Tibial nerve (tissue), 4 donors: ENCODE measurements around the gene MUC13. TPM values are rescaled to one million over a fixed set of nuclear protein-coding genes. Genes with fewer than 3 reads are reported as not detected.

Experiments
- DNase-seq, 2 donors: peaks; one replicate each; pipeline ENCODE4 v3.0.0-alpha.2; 2019; ENCODE audit warnings: low spot score in 2 of 2
- H3K27ac ChIP-seq, 4 donors: fragments of 200-600 bp; sonication (generic) in 3 of 4; one replicate each; pipeline ENCODE4 v1.5.1; 2017 to 2019; ENCODE audit warnings: mild to moderate bottlenecking in 1 of 4
- H3K27me3 ChIP-seq, 2 donors: fragments of 200-600 bp; sonication (generic) in 1 of 2; one replicate each; pipeline versions ENCODE4 v1.5.1 to v1.6.0; 2017 to 2019
- H3K36me3 ChIP-seq, 3 donors: fragments of 200-600 bp; sonication (generic); one replicate each; pipeline ENCODE4 v1.5.1; 2018 to 2019
- H3K4me1 ChIP-seq, 4 donors: fragments of 200-600 bp; sonication (generic) in 3 of 4; one replicate each; pipeline ENCODE4 v1.5.1; 2017 to 2019
- H3K4me3 ChIP-seq, 4 donors: fragments of 200-600 bp; sonication (generic) in 3 of 4; one replicate each; pipeline ENCODE4 v1.5.1; 2017 to 2019; ENCODE audit warnings: mild to moderate bottlenecking in 1 of 4, moderate library complexity in 1 of 4
- H3K9me3 ChIP-seq, 4 donors: fragments of 200-600 bp; sonication (generic) in 3 of 4; one replicate each; pipeline ENCODE4 v1.5.1; 2017 to 2019
- CTCF ChIP-seq, 5 experiments: fragments of 200-600 bp in 3 of 5; fragments of 450-650 bp in 2 of 5; sonication (generic) in 3 of 5; IDR thresholded peaks; one replicate each; pipeline ENCODE4 v1.5.1; 2016 to 2019; ENCODE audit warnings: antibody characterized with exemption in 5 of 5, mild to moderate bottlenecking in 3 of 5, moderate library complexity in 2 of 5
- EP300 ChIP-seq, 2 donors: sonication (generic); formaldehyde crosslinking; IDR thresholded peaks; one replicate each; pipeline ENCODE4 v1.6.1; 2017; ENCODE audit warnings: antibody characterized with exemption in 2 of 2, mild to moderate bottlenecking in 1 of 2
- POLR2A ChIP-seq, 2 donors: fragments of 450-650 bp; IDR thresholded peaks; one replicate each; pipeline ENCODE4 v1.6.1; 2017; ENCODE audit warnings: antibody characterized with exemption in 2 of 2, mild to moderate bottlenecking in 2 of 2, moderate library complexity in 2 of 2
- whole genome bisulfite sequencing, 2 donors: methylation state at CpG; one replicate each; pipeline ENCODE4 v1.1.5; 2018; 5-methylcytosine and 5-hydroxymethylcytosine counted together
- total RNA-seq, 4 donors: library from RNA; depleted of rRNA; stranded (reverse); fragments of >200 nt; gene quantifications; one replicate each; pipeline ENCODE4 v1.1.0, GENCODE V29; 2016

MUC13 gene
- total RNA-seq, 4 donors from 2014 or later = not detected

- Histone ChIP-seq H3K36me3 (no peaks in the 10 kb centered on the region), H3K27me3 (no peaks in the 10 kb centered on the region), H3K4me1 (no peaks in the 10 kb centered on the region), H3K27ac (no peak overlapping the region), H3K4me3 (no peak overlapping the region), H3K9me3 (no peaks in the 10 kb centered on the region)
- no peak for TF ChIP-seq POLR2A (IDR thresholded peaks at IDR 0.05)
- no peak for TF ChIP-seq CTCF (IDR thresholded peaks at IDR 0.05)
- no peak for TF ChIP-seq EP300 (IDR thresholded peaks at IDR 0.05)
- no peak for DNase-seq
- 79 to 91% methylated on average over 4 of the region's 4 CpGs for WGBS, 2 donors
Observed at GRCh38 chr3:124926426-124927101, 8.0 kb downstream of the MUC13 start.

DNA sequence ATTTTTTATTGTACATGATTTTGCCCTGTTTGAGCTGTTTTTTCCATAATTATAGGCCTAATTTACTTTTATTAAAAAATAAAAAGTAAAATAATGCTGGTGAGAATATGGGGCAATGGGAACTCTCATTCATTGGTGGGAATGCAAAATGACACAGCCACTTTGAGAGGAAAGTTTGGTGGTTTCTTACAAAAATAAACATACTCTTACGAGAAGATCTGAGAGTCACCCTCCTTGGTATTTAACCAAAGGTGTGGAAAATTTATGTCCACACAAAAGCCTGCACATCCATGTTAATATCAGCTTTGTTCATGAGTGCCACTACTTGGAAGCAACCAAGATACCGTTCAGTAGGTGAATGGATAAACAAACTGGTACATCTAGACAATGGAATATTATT is 9.8 kb downstream of the MUC13 start:
- TF ChIP-seq POLR2A (IDR thresholded peaks at IDR 0.05) (no peak), CTCF (IDR thresholded peaks at IDR 0.05) (no peak), EP300 (IDR thresholded peaks at IDR 0.05) (no peak)
- no peaks in the 10 kb centered on the region for H3K36me3 ChIP-seq
- no peak overlapping the region for H3K4me3 ChIP-seq
- no peak for DNase-seq
- H3K4me1 ChIP-seq = no peaks in the 10 kb centered on the region
- no peaks in the 10 kb centered on the region for H3K9me3 ChIP-seq
- WGBS, 2 donors = 82 to 84% methylated on average over 2 of the region's 2 CpGs
- H3K27ac ChIP-seq = no peak overlapping the region
- H3K27me3 ChIP-seq = no peaks in the 10 kb centered on the region

- TF ChIP-seq CTCF (IDR thresholded peaks at IDR 0.05) = peak in 2 of 5 experiments; percentile 9 to 15
- no peak for TF ChIP-seq POLR2A (IDR thresholded peaks at IDR 0.05)
- H3K4me1 ChIP-seq = no peaks in the 10 kb centered on the region
- H3K36me3 ChIP-seq = no peaks in the 10 kb centered on the region
- no peak overlapping the region for H3K4me3 ChIP-seq
- no peaks in the 10 kb centered on the region for H3K9me3 ChIP-seq
- DNase-seq = no peak
- H3K27ac ChIP-seq = no peak overlapping the region
- H3K27me3 ChIP-seq = no peaks in the 10 kb centered on the region
Observed at GRCh38 chr3:124923833-124924232, 10.7 kb downstream of the MUC13 start.

DNA sequence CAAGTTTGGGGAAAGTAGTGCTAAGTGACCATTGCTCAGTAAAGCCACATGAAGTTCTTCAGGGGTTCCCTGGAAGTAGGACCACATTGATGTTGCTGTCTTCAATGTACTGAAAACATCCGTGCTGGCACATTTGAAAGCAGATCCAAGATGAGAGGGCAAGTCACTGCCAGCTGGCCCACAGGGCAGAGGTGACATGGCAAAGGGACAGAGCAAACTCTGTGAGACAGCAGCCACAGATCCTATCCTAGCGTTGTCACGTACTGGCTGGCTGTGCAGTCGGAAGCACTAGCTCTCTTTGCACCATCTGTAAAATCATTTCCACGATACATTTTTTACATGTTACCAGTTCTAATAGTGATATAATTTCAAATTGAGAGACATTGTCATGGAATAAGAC is 13.8 kb downstream of the MUC13 start:
- no peaks in the 10 kb centered on the region for H3K36me3 ChIP-seq
- H3K27me3 ChIP-seq = no peaks in the 10 kb centered on the region
- no peak for DNase-seq
- 73 to 76% methylated on average over 5 of the region's 5 CpGs for WGBS, 2 donors
- no peaks in the 10 kb centered on the region for H3K9me3 ChIP-seq
- H3K4me1 ChIP-seq = no peaks in the 10 kb centered on the region
- H3K27ac ChIP-seq = no peak overlapping the region
- TF ChIP-seq CTCF (IDR thresholded peaks at IDR 0.05) (no peak), POLR2A (IDR thresholded peaks at IDR 0.05) (no peak), EP300 (IDR thresholded peaks at IDR 0.05) (no peak)
- H3K4me3 ChIP-seq = no peak overlapping the region

DNA sequence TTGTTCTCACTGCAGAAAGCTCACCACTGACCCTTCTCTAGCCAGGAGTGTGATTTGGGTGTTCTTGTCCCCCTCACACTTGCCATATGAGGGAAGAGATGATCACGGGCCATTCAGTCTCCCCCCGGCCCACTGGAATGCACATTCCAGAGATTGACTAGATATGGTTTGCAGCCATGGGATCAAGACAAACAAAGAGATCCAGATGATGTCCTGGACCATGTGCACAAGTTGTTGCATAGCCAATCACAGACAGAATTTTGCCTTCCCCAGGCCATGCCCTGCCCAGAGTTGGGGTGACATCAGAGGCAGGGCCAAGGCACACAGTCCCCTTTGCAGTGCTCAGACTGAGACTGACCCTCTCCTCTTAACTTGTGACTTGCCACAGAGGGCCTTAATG is 14.8 kb downstream of the MUC13 start:
- no peak for DNase-seq
- Histone ChIP-seq H3K27ac (no peak overlapping the region), H3K4me1 (no peaks in the 10 kb centered on the region), H3K36me3 (no peaks in the 10 kb centered on the region), H3K4me3 (no peak overlapping the region), H3K9me3 (no peaks in the 10 kb centered on the region), H3K27me3 (no peaks in the 10 kb centered on the region)
- TF ChIP-seq CTCF (IDR thresholded peaks at IDR 0.05) (no peak), POLR2A (IDR thresholded peaks at IDR 0.05) (no peak), EP300 (IDR thresholded peaks at IDR 0.05) (no peak)
- 17 to 32% methylated on average over 2 of the region's 2 CpGs for WGBS, 2 donors
